Erythroblast (primary cell): ENCODE results near the gene ACACB.

Experiments
- DNase-seq, 2 experiments: peaks; one replicate each; lab custom pipeline; 2025; lab: John Stamatoyannopoulos, UW
- GATA1 ChIP-seq: IDR thresholded peaks from 2 replicates; pipeline ENCODE4 v1.6.1; 2011; ENCODE audit warnings: low read depth, mild to moderate bottlenecking, control low read depth, low read length, moderate library complexity
- POLR2A ChIP-seq: IDR thresholded peaks from 2 replicates; pipeline ENCODE4 v1.6.1; 2011; ENCODE audit warnings: mild to moderate bottlenecking, low read length

ACACB gene

GRCh38 chr12:109214131-109214530, 97.7 kb downstream of the ACACB start:
- DNase-seq, result no peak

GRCh38 chr12:109218996-109219395, 102.6 kb downstream of the ACACB start:
- no peak for DNase-seq
- TF ChIP-seq GATA1, result no peak

More at GRCh38 chr12:109214131-109214530, 97.7 kb downstream of the ACACB start:
- TF ChIP-seq POLR2A (no peak), GATA1 (no peak)

- DNase-seq, result no peak
Observed at GRCh38 chr12:109219938-109220337, 103.6 kb downstream of the ACACB start.

GRCh38 chr12:109221277-109221931, 105.0 kb downstream of the ACACB start:
- DNase-seq, result no peak
- TF ChIP-seq POLR2A (no peak), GATA1 (no peak)

More at GRCh38 chr12:109219938-109220337, 103.6 kb downstream of the ACACB start:
- TF ChIP-seq GATA1 (no peak), POLR2A (no peak)

GRCh38 chr12:109222062-109222461, 105.7 kb downstream of the ACACB start:
- no peak for TF ChIP-seq POLR2A
- no peak for TF ChIP-seq GATA1
- DNase-seq, result no peak

- no peak for DNase-seq
- TF ChIP-seq GATA1, result no peak
- TF ChIP-seq POLR2A, result no peak
Observed at GRCh38 chr12:109222496-109222895, 106.1 kb downstream of the ACACB start.

- DNase-seq, result no peak
- TF ChIP-seq POLR2A, result no peak
- TF ChIP-seq GATA1, result no peak
Observed at GRCh38 chr12:109223211-109223610, 106.8 kb downstream of the ACACB start.

GRCh38 chr12:109223868-109224267, 107.5 kb downstream of the ACACB start:
- TF ChIP-seq GATA1 (no peak), POLR2A (no peak)

GRCh38 chr12:109228664-109229063, 112.3 kb downstream of the ACACB start:
- TF ChIP-seq POLR2A, result no peak
- no peak for TF ChIP-seq GATA1

More at GRCh38 chr12:109223868-109224267, 107.5 kb downstream of the ACACB start:
- DNase-seq, result no peak

GRCh38 chr12:109230193-109230592, 113.8 kb downstream of the ACACB start:
- no peak for DNase-seq
- TF ChIP-seq POLR2A, result no peak

More at GRCh38 chr12:109228664-109229063, 112.3 kb downstream of the ACACB start:
- DNase-seq, result no peak

- no peak for DNase-seq
- TF ChIP-seq POLR2A (no peak), GATA1 (no peak)
Observed at GRCh38 chr12:109232731-109233130, 116.3 kb downstream of the ACACB start.

- no peak for TF ChIP-seq GATA1
- TF ChIP-seq POLR2A, result no peak
Observed at GRCh38 chr12:109234012-109234411, 117.6 kb downstream of the ACACB start.

GRCh38 chr12:109236257-109236656, 119.9 kb downstream of the ACACB start:
- no peak for DNase-seq
- TF ChIP-seq POLR2A (no peak), GATA1 (no peak)

More at GRCh38 chr12:109234012-109234411, 117.6 kb downstream of the ACACB start:
- DNase-seq, result no peak

GRCh38 chr12:109239179-109239578, 122.8 kb downstream of the ACACB start:
- DNase-seq, result no peak
- no peak for TF ChIP-seq POLR2A
- no peak for TF ChIP-seq GATA1

- no peak for DNase-seq
- TF ChIP-seq GATA1 (no peak), POLR2A (no peak)
Observed at GRCh38 chr12:109239691-109240090, 123.3 kb downstream of the ACACB start.

- no peak for DNase-seq
Observed at GRCh38 chr12:109240365-109240764, 124.0 kb downstream of the ACACB start.

More at GRCh38 chr12:109240365-109240764, 124.0 kb downstream of the ACACB start:
- TF ChIP-seq POLR2A (no peak), GATA1 (no peak)
